NCI-H2227 (cell line): ENCODE measurements around the gene UBN2.

ENCODE experiments used
- DNase-seq: peaks from one replicate; lab custom pipeline; 2025; ENCODE audit not compliant: unreplicated experiment; lab: John Stamatoyannopoulos, UW

UBN2 gene

DNA sequence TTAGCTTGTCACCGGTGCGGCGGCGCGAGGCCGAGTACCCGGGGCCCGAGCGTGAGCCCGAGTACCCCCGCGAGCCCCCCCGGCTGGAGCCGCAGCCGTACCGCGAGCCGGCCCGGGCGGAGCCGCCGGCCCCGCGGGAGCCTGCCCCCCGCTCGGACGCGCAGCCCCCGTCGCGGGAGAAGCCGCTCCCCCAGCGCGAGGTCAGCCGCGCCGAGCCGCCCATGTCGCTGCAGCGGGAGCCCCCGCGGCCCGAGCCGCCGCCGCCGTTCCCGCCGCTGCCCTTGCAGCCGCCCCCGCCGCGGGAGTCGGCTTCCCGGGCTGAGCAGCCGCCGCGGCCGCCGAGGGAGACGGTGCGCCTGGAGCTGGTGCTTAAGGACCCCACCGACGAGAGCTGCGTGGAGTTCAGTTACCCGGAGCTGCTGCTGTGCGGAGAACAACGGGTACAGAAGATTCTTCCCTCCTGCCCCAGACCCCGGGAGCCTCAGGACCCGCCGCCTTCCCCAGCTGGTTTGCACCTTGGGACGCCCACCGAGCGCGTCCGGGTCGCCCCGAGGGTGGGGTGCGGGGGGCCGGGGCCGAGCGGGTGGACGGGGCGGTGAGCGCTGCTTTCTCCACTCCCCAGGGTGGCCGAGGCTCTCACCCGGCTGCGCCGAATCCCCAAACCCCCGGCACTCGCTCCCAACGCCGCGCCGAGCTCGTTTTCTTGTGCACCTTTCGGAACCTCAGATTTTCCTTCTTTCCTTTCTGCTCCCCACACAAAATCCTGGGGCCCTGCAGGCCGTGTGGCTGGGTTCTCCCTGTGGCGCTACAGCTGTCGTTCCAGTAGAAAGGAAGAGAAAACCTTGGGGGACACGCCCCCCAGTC is 708 bp downstream of the UBN2 start:
- DNase-seq = peak; percentile 51

DNA sequence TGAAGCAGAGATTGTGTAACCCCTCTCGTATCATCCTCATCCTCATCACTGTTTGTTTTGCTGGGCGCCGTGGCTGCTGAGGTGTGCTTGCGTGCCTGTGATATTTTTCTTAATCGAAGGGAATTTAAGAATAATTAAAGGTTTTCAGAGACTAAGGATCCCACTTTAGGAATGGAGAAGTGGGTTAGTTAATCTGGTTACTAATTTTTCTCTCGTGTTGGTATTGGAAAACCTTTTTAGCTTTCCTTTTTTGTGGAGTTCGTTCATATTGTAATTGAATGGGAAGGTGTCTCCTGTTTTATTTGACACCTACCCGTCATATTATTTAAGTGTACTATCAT is 1.3 kb downstream of the UBN2 start:
- no peak for DNase-seq

DNA sequence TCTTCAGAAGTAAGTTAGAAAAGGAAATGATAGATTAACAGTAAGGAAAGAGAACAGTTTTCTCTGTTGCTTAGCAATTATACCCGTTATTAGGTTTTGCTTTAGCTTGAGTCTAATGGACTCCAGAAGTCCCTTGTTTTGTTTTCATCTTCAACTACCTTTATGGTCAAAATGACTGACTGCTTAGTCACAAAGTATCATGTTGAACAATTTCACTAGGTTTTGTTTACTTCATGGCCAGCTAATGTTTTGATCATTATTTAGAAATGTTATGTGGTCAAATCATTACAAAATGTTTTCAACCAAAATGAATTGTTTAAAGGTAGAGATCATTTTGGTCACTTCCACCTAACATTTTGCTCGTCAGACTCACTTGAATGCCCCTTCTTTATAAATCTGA is 1.9 kb downstream of the UBN2 start:
- no peak for DNase-seq

DNA sequence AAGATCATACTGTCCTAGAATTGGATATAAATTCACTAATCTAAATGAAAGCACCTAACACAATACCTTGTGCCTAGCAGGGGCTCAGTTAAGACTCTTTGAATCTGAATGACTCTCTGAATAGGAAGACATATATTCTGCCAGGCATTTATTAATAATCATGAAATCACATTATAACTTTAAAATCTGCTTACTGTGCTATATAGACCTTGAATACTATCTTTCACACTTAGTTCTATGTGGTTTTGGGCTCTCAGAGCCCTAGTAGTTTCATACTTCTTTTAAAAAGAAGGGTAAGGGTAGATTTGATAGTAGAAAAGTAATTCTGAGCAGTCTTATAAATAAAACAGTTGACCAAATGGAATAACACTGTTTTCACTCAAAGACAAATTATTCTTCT is 10.2 kb downstream of the UBN2 start:
- no peak for DNase-seq

DNA sequence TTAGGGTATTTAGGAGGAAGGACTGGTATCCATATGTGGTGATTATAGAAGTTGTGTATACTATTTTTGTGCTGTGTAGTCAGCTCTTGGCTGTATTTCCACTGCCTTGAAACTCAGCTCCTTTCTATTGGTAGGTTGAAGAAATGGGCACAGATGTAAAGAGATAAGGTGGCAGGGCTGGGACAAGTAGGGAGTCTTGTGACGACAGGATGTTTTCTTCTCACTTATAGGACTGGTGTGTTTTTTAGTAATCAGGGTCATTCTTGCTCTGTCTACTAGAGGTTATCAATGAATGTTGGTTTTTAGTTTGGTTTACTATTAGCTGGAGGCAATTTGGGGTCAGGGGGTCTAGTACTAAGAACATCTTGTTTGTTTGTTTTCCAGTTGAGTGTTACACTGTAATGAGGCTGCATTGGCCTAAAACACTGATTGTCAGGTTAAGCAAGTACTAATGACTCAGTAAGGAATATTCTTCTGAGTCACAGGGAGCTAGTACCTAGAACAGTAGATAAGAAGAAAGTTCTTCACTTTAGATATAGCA is 11.8 kb downstream of the UBN2 start:
- DNase-seq = no peak

DNA sequence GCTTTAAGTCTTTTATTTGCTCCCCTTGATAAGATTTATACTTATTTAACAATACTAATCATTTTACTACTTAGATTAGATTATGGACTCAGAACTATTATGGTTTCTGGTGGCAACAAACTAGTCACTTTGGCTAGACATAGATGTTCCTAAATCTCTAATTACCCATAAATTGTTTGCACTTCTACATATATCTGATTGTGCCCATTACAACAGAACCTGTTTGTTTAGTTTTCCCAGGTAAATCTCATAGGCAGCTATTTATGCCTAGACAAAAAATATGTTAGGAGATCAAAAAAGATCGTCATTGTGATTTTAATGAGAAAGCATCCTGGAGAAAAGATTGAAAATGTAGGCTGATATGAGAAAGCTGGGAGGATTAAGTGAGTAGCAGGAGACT is 14.4 kb downstream of the UBN2 start:
- no peak for DNase-seq

DNA sequence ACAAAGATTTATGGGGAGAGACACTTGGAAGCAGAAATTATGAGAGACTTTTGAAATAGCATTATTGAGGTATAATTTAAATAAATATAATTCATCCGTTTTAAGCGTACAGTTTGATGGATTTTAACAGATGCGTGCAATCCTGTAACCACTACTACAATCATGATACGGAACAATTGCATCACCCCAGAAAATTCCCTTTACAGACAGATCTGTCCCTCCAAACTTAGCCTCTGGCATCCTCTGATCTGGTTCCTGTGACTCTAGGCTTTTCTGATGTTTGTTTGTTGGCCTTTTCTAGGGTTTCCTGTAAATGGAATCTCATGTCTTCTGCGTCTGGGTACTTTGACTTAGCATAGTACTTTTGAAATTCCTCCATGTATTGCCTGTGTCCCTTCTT is 15.5 kb downstream of the UBN2 start:
- DNase-seq = no peak

DNA sequence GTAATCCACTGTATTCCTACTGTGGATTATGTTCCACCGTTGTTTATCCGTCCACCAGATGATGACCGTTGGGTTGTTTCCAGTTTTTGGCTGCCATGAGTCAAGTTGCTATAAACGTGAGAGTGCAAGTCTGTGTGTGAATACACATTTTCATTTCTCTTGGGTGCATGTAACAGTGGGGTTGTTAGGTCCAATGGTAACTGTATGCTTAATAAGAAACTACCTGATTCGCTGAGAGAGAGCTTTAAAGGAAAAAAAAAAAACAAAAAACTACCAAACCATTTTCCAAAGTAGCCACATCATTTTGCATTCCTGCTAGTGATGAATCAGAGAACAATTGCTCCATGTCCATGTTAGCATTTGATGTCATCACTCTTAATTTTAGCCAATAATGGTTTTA is 15.9 kb downstream of the UBN2 start:
- no peak for DNase-seq

DNA sequence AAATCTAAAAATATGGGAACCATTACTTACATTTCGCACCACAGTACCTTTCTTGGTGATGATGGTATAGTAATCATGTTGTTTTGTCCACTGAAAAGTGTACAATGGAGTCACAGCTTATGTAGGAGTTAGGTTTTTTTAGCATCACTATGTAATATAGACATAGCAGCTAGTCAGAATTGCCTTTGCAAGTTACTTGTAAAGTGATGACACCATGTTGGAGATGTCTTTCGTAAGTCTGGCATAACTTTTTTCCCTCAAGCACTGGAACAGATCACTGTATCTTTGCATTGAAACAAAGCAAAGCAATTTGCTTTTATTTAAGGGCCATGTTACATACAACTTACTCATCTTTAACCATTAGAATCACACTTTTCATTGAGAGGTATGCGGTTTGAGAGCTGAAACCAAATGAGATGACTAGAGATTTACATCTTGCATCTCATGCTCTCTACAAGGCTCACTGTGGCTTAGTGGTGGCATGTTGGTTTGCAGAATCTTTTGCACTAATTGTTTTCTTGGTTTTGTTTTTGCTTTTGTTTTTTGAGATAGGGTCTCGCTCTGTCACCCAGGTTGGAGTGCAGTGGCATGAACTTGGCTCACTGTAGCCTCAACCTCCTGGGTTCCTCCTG is 18.3 kb downstream of the UBN2 start:
- DNase-seq = no peak

DNA sequence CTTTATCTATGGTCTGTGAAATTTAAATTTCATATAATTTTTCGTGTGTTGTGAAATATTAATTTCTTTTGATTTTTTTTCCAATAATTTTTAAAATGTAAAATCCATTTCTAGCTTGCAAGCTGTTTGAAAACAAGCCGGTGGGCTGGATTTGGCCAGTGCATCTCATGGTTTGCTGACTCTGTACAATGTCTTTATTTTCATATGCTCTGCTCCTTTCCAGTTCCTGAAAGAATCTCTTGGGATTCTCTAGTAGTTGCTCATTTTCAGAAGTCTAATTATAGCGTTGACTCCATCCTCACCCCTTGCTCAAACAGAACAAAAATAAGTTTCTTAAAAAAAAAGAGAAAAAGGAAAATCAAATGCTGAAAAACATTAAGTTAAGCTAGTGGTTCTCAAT is 21.4 kb downstream of the UBN2 start:
- no peak for DNase-seq

DNA sequence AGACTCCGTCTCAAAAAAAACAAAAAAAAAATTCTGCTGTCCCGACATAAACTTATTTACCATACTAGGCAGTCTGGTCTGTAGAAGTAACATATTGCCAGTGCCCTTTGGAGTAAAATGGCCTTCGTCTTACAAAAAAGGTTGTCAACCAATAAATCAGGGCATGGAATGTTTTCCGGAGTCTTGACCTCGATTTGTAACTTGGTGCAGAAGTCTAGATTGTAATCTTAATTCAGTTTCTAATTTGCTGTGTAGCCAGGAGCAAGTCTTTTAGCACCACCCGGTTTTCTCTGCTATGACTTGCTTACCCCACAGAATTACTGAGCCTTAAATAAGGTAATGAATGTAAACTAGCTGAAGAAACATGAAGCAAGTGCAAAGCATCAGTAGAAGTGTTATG is 23.2 kb downstream of the UBN2 start:
- no peak for DNase-seq

DNA sequence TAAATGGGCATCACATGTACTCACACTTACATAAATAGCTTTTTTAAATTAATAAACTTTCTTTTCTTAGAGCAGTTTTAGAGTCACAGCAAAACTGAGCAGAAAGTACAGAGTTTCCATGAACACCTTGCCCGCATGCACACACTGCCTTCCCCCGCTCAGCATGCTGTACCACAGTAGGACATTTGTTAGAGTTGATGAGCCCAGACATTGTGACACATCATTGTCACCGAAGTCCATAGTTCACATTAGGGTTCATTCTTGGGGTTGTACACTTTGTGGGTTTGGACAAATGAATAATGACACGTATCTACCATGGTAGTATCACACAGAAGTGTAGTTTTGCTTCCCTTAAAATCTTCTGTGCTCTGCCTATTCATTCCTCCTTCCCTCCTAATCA is 23.7 kb downstream of the UBN2 start:
- DNase-seq = no peak

DNA sequence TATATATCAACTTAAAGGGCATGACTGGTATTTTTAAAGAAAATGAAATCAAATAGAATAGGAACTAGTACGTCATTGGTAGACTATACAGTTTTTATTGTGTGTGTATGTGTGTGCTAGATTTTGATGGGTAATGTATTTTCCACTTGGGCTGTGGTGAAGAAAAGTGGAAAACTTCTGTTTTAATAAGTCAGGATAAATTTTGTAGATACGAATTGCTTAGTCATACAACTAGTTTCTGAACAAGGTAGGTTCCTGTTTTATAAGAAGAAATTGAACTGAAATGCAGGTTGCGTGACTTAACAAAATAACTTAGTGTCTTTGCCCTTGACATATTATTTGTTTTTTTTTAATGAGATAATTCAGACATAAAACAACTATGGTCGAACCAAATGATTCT is 24.3 kb downstream of the UBN2 start:
- no peak for DNase-seq

DNA sequence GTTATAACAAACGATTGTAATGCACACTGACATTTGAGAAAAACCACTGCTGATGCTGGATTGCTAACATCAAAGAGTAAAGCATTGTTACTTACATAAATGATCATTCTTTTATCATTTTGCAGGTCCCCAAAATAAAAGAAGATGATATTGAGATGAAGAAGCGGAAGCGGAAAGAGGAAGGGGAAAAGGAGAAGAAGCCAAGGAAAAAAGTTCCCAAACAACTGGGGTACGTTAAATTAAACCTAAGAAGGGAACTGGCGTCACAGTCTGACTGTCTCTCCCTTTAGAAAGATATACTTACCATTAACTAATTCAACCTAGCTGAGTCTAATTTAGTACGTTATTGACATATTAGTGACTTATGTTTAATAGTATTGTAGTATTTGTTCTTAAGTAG is 28.1 kb downstream of the UBN2 start:
- DNase-seq = no peak

DNA sequence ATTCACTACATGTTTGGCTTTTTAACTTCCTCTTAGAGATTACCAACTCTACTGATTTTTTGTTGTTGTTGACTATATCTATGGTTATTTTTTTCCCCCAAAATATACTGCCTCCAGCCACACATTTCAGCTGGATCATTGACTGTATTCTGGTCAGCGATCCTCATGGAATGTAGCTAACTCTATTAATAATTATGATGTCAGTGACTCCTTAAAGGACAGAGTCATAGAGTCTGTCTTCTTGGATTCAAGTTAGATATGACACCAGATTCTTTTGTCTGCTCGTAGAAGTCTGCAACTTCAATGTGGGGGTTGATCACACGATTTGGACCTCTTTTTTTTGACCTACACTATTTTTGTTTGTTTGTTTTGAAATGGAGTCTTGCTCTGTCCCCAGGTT is 33.2 kb downstream of the UBN2 start:
- no peak for DNase-seq

DNA sequence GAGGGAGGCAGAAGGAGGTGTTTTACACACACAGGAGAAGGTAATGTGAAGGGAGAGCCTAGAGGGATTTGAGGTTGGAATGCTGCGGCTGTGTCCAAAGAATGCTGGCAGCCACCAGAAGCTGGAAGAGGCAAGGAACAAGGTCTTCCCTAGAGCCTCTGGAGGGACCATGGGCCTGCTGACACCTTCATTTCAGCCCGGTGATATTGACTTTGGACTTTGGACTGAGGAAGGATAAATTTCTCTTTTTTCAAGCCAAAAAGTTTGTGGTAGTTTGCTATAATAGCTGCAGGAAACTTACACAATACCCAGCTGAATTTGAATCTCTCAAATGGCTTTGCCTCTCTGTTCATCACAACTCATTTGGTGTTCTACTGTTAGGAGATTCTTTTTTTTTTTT is 34.6 kb downstream of the UBN2 start:
- no peak for DNase-seq

DNA sequence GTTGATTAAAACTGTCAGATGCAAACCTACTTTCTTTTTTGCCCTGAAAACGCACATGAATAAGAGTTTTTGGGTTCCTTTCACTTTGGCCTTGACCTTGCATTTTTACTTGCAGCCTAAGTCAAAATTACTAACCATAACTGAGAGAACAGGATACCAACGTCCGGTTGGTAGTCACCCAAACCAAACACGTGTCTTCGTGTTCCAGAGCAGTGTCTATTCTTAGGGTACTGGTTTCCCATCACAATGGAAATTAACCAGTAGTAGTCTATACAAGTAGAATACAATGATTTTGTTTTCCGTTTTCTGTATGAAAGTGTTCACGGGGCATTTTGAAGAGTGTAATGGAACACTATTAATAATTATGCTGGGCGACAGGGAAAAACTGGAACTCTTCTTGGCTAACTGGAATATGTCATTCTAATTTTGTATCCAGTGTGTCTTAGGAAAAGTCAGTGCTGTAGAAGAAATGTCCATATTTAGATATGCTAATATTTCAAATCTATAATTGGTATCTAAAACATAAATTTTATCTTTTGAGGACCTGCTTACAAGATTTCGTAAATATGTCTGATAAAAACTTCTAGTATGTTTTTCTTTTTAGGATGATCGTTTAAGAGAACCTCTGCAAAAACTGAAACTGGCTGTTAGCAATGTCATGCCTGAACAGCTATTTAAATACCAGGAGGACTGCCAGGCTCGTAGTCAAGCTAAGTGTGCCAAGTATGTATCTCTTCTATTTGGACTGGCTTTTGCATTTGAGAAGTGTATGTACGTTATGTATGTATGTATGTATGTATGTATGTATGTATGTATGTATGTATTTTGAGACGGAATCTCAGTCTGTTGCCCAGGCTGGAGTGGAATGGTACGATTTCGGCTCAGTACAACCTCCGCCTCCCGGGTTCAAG is 40.9 kb downstream of the UBN2 start:
- no peak for DNase-seq

DNA sequence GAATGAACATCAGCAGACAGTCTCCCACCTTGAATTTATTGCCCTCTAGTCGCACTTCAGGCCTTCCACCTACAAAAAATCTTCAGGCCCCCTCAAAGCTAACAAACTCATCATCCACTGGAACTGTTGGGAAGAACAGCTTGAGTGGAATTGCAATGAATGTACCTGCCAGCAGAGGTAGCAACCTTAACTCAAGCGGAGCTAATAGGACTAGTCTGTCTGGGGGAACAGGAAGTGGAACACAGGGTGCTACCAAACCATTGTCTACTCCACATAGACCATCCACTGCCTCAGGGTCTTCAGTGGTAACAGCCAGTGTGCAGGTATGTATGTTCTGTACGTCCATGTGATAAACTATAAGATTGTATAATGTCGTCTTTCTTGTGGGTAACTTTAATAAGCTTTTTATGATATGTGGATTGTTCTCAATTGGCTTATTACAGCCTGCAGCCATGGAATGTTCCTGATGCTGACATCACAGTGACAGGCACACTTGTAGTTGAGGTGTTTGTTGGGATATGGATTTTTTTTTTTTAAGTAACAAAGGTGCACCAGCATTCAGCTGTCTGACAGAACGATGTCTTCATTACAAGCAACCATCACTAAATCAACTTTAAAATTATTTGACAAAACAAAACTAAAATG is 53.3 kb downstream of the UBN2 start:
- no peak for DNase-seq

DNA sequence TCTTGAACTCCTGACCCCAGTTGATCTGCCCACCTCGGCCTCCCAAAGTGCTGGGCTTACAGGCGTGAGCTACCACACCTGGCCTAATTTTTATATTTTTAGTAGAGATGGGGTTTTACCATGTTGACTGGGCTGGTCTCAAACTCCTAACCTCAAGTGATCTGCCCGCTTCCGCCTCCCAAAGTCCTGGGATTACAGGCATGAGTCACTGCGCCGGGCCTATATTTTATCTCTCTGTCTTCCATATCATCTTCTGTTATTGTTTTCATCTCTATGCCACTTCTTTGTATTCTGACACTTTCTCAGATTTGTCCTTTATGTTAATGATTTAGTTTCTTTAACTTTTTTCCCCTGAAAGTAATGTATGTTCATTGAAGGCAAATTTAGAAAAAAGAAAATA is 55.1 kb downstream of the UBN2 start:
- DNase-seq = no peak

DNA sequence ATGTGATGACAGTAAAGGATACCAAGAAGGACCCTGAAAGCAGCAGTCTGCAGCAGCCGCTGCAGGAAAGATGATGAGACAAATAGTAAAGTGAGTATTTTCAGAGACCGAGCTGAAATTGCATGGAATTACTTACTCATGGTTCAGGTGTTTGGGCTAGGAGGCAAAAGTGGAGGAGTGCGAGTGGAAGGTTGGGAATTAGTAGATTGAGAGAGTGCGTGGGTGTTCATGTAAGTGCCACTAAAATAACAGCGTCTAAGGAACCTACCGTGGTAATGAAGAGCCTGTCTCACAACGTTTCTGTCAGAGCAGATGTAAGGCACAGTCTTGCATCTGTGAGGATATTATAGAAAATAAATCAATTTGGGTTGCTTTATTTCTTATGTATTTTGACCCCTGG is 61.8 kb downstream of the UBN2 start:
- no peak for DNase-seq

DNA sequence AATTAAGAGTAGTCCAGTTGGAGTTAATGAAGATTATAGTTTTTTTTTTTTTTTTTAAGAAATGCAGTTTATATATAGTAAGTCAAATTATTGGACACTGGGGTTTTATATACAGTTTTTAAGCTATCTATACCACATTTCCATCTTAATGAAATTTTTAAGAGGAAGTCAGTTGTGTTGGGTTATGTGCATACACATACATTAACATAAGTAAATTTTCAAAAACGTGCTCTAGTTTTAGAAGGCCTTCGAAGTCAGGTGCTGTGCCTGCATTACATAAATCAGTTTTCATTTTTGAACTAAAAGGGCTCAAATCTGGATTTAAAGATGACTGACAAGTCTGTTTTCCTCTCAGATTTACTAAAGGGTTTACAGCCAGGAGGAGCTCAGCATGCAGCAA is 62.5 kb downstream of the UBN2 start:
- no peak for DNase-seq
